B cell (primary cell): ENCODE data around the gene UBA7. TPM values are rescaled to one million over a fixed set of nuclear protein-coding genes. Genes with fewer than 3 reads are reported as not detected.
"Not testable (repeated sequence)": the region's sequence is repeated elsewhere in the genome, so short reads cannot be mapped to it uniquely, and the experiment has no call there.

Experiments used
- ATAC-seq: fragments of 200-7000 bp; cut with Tn5 transposase; one replicate; pipeline ENCODE4 v1.10.0; 2021; ENCODE audit warnings: low read depth, mild to moderate bottlenecking, moderate number of reproducible peaks, moderate library complexity
- CTCF ChIA-PET: fragments of 350-600 bp; sonication (Branson Sonifier 250); formaldehyde crosslinking; loops from one replicate; lab custom pipeline; 2021; ENCODE audit warnings: antibody characterized with exemption, inconsistent platforms; lab: Charles Lee
- POLR2A ChIA-PET: fragments of 350-600 bp; sonication (Branson Sonifier 250); formaldehyde crosslinking; loops from one replicate; lab custom pipeline; 2021; ENCODE audit warnings: antibody characterized with exemption; lab: Charles Lee
- DNase-seq: peaks from one replicate; pipeline ENCODE4 v3.0.0; 2013
- H2AFZ ChIP-seq: 2 replicates; pipeline ENCODE4 v1.6.1; 2012; ENCODE audit warnings: mild to moderate bottlenecking, low read depth, low read length; ENCODE audit not compliant: insufficient read depth, poor library complexity, severe bottlenecking
- H3K27ac ChIP-seq, 2 donors: 1 replicate in 1 of 2; 2 replicates in 1 of 2; pipeline ENCODE4 v1.5.1; 2012 to 2013; ENCODE audit warnings: low read length in 2 of 2, mild to moderate bottlenecking in 2 of 2, moderate library complexity in 1 of 2
- H3K27me3 ChIP-seq, 4 experiments: fragments of 200-600 bp in 1 of 4; sonication (generic) in 1 of 4; replicated peaks in 1 of 4; 1 replicate in 2 of 4; 2 replicates in 2 of 4; pipeline versions ENCODE4 v1.6.1 to v1.7.0; 2013 to 2016; ENCODE audit warnings: low read length in 3 of 4, mild to moderate bottlenecking in 2 of 4, mixed read lengths in 1 of 4, moderate library complexity in 1 of 4; ENCODE audit not compliant: insufficient read depth in 4 of 4, control insufficient read depth in 3 of 4; ENCODE audit errors: control extremely low read depth in 1 of 4
- H3K36me3 ChIP-seq, 2 experiments: replicated peaks in 1 of 2; 1 replicate in 1 of 2; 2 replicates in 1 of 2; pipeline versions ENCODE4 v1.6.1 to v1.7.1; 2013; ENCODE audit warnings: low read length in 1 of 2; ENCODE audit not compliant: insufficient read depth in 2 of 2, control insufficient read depth in 1 of 2; ENCODE audit errors: control extremely low read depth in 1 of 2, extremely low read depth in 1 of 2
- H3K4me1 ChIP-seq, 2 donors: fragments of 200-600 bp in 1 of 2; sonication (generic) in 1 of 2; 1 replicate in 1 of 2; 2 replicates in 1 of 2; pipeline versions ENCODE4 v1.5.1 to v1.6.1; 2013 to 2017; ENCODE audit warnings: low read length in 2 of 2; ENCODE audit not compliant: control insufficient read depth in 2 of 2, insufficient read depth in 2 of 2
- H3K4me2 ChIP-seq: replicated peaks from 2 replicates; pipeline ENCODE3; 2012; ENCODE audit warnings: mild to moderate bottlenecking, low read depth, low read length; ENCODE audit not compliant: poor library complexity, severe bottlenecking
- H3K4me3 ChIP-seq, 5 experiments: fragments of 200-600 bp in 1 of 5; sonication (generic) in 1 of 5; 1 replicate in 3 of 5; 2 replicates in 2 of 5; pipeline versions ENCODE4 v1.5.1 to v1.7.0; 2011 to 2016; ENCODE audit warnings: low read length in 4 of 5, mild to moderate bottlenecking in 4 of 5, low read depth in 2 of 5, control low read depth in 1 of 5, moderate library complexity in 1 of 5; ENCODE audit not compliant: insufficient read depth in 1 of 5; ENCODE audit errors: control extremely low read depth in 1 of 5, extremely low read depth in 1 of 5
- H3K79me2 ChIP-seq: fragments of 200-600 bp; sonication (generic); one replicate; pipeline ENCODE4 v1.6.0; 2016; ENCODE audit warnings: low read length; ENCODE audit not compliant: control insufficient read depth, insufficient read depth
- H3K9ac ChIP-seq: fragments of 200-600 bp; sonication (generic); 2 replicates; pipeline ENCODE4 v1.6.1; 2017; ENCODE audit warnings: mild to moderate bottlenecking, low read length, moderate library complexity
- H3K9me3 ChIP-seq, 3 donors: one replicate each; pipeline versions ENCODE4 v1.6.1 to v1.7.1; 2013; ENCODE audit warnings: low read length in 2 of 3; ENCODE audit not compliant: control insufficient read depth in 2 of 3, insufficient read depth in 1 of 3; ENCODE audit errors: control extremely low read depth in 1 of 3
- H4K20me1 ChIP-seq: 2 replicates; pipeline ENCODE4 v1.6.0; 2012; ENCODE audit warnings: mild to moderate bottlenecking, low read length; ENCODE audit not compliant: insufficient read depth, control insufficient read depth, poor library complexity, severe bottlenecking
- H3K27ac Mint-ChIP-seq: one replicate; pipeline ENCODE4 v1.8.0; 2021; ENCODE audit warnings: mixed read lengths
- H3K27me3 Mint-ChIP-seq: one replicate; pipeline ENCODE4 v1.8.0; 2021; ENCODE audit warnings: mixed read lengths
- H3K4me1 Mint-ChIP-seq: one replicate; pipeline ENCODE4 v1.8.0; 2021; ENCODE audit warnings: mixed read lengths
- H3K4me3 Mint-ChIP-seq: one replicate; pipeline ENCODE4 v1.8.0; 2021; ENCODE audit warnings: mixed read lengths
- H3K9me3 Mint-ChIP-seq: one replicate; pipeline ENCODE4 v1.8.0; 2022; ENCODE audit warnings: mixed read lengths; ENCODE audit not compliant: insufficient read depth
- EZH2 ChIP-seq: IDR thresholded peaks from 2 replicates; pipeline ENCODE4 v1.6.1; 2012; ENCODE audit warnings: borderline replicate concordance, low read depth, mild to moderate bottlenecking, moderate library complexity, low read length; ENCODE audit not compliant: insufficient read depth, poor library complexity, severe bottlenecking
- WGBS: methylation state at CpG from one replicate; pipeline ENCODE4 v1.1.5; 2013; ENCODE audit warnings: missing lambda C conversion rate; ENCODE audit not compliant: insufficient coverage; 5-methylcytosine and 5-hydroxymethylcytosine counted together
- intact Hi-C: fragments of 100-400 bp; cut with micrococcal nuclease; formaldehyde crosslinking; loops from one replicate; pipeline ENCODE4 v1.10.0; 2022
- polyA plus RNA-seq: library from polyadenylated mRNA; depleted of rRNA; stranded (reverse); fragments of >200 nt; gene quantifications from 2 replicates; pipeline ENCODE4 v1.2.3, GENCODE V29; 2012
- total RNA-seq, 2 donors: library from RNA; stranded (reverse); fragments of 120-200 nt in 1 of 2; gene quantifications; 1 replicate in 1 of 2; 2 replicates in 1 of 2; pipeline versions ENCODE4 v1.2.3 to v1.2.4, GENCODE V29; 2013 to 2022
- TF ChIP-seq, protein P1 (sequence below): fragments of 200-600 bp; IDR thresholded peaks from one replicate; pipeline ENCODE4 v1.8.0; 2022; ENCODE audit warnings: antibody characterized with exemption, mild to moderate bottlenecking

Gene UBA7
- total and polyA plus RNA-seq, 2 donors (not counting 1 experiment from before 2014, with no cell fraction given), result 418 to 943 TPM

DNA sequence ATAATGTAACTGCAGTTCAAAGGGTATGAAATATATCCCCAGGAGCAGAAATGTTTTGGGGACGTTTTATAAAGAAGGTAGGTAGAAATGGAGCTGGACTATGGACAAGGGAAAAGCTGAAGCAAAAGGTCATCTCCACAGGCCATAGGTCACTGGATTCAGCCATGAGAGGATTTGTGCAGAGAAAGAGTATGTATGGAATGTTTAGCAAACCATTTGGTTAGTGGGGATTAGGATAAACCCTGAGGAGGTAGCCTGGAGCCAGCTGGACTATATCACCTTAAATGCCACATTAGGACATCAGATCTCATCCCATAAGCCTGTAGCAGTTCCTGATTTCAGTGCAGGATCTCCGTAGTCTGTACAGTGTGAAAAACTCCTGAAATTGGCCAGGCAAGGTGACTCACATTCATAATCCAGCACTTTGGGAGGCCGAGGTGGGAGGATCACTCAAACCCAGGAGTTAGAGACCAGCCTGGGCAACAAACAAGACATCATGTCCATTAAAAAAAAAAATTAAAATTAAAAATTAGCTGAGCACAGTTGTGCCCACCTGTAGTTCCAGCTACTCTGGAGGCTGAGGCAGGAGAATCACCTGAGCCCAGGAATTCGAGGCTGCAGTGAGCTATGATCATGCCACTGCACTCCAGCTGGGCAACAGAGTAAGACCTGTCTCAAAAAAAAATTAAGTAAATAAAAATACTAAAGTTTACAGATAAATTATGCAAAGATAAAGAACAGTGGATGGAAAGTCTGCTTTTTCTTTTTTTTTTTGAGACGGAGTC is 32.1 kb downstream of the UBA7 start:
- Histone ChIP-seq H3K9me3 (no peaks in the 10 kb centered on the region), H3K4me1 (peaks cover 11 to 21% of the 10 kb centered on the region in 2 donors), H3K4me3 (no peak overlapping the region), H3K27me3 (no peaks in the 10 kb centered on the region), H3K79me2 (peaks cover 97% of the 10 kb centered on the region), H3K27ac (no peak overlapping the region), H4K20me1 (peaks cover 41% of the 10 kb centered on the region), H2AFZ (no peak overlapping the region), H3K4me2 (no peak overlapping the region), H3K9ac (no peak overlapping the region), H3K36me3 (peaks cover 8 to 25% of the 10 kb centered on the region in 2 experiments)
- Mint-ChIP-seq H3K27me3 (no peaks in the 10 kb centered on the region), H3K27ac (peak overlapping the region; percentile 15), H3K4me3 (no peak overlapping the region), H3K9me3 (no peaks in the 10 kb centered on the region), H3K4me1 (peaks cover 34% of the 10 kb centered on the region)
- DNase-seq (no peak), ATAC-seq (no peak)
- no peak for TF ChIP-seq EZH2
- TF ChIP-seq, protein P1, sequence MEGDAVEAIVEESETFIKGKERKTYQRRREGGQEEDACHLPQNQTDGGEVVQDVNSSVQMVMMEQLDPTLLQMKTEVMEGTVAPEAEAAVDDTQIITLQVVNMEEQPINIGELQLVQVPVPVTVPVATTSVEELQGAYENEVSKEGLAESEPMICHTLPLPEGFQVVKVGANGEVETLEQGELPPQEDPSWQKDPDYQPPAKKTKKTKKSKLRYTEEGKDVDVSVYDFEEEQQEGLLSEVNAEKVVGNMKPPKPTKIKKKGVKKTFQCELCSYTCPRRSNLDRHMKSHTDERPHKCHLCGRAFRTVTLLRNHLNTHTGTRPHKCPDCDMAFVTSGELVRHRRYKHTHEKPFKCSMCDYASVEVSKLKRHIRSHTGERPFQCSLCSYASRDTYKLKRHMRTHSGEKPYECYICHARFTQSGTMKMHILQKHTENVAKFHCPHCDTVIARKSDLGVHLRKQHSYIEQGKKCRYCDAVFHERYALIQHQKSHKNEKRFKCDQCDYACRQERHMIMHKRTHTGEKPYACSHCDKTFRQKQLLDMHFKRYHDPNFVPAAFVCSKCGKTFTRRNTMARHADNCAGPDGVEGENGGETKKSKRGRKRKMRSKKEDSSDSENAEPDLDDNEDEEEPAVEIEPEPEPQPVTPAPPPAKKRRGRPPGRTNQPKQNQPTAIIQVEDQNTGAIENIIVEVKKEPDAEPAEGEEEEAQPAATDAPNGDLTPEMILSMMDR, result no peak
- CTCF ChIA-PET, result interaction anchor here (0.7 kb wide), 1 partner anchor 57 kb away, joined by 3 read pairs; no protein-coding TSS in a partner anchor
- intact Hi-C loops, result loop anchor here (10.0 kb wide), 1 partner anchor 53 kb away; no protein-coding TSS in a partner anchor
- POLR2A ChIA-PET, result interaction anchor here (0.6 to 0.7 kb wide), 2 partner anchors 17 to 100 kb away, joined by 3 read pairs; no protein-coding TSS in a partner anchor
- 98% methylated on average over 3 of the region's 5 CpGs for WGBS

DNA sequence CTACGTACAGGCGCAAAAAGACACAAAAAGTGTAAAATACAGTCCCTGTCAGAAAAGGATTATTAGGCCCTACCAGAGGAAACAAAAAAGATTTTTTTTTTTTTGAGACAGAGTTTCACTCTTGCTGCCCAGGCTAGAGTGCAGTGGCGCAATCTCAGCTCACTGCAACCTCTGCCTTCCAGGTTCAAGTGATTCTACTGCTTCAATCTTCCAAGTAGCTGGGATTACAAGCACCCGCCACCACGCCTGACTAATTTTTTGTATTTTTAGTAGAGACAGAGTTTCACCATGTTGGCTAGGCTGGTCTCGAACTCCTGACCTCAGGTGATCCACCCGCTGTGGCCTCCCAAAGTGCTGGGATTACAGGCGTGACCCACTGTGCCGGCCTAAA is 32.8 kb downstream of the UBA7 start:
- peaks cover 34% of the 10 kb centered on the region for H3K4me1 Mint-ChIP-seq
- H3K4me3 Mint-ChIP-seq, result not testable (repeated sequence)

More for the DNA sequence above, 32.8 kb downstream of the UBA7 start:
- CTCF ChIA-PET, H3K4me2 ChIP-seq, H3K27ac Mint-ChIP-seq, ATAC-seq, H3K9me3 ChIP-seq, H3K4me3 ChIP-seq, H3K27me3 Mint-ChIP-seq, H3K9ac ChIP-seq, H2AFZ ChIP-seq, H3K27ac ChIP-seq, H3K27me3 ChIP-seq, DNase-seq, H3K9me3 Mint-ChIP-seq: not testable (repeated sequence)
- Histone ChIP-seq H3K79me2 (peaks cover 99% of the 10 kb centered on the region), H3K36me3 (peaks cover 8 to 25% of the 10 kb centered on the region in 2 experiments), H4K20me1 (peaks cover 47% of the 10 kb centered on the region), H3K4me1 (peaks cover 11 to 21% of the 10 kb centered on the region in 2 donors)
- 100% methylated on average over 2 of the region's 9 CpGs for WGBS
- intact Hi-C loops, result loop anchor here (10.0 kb wide), 1 partner anchor 54 kb away; no protein-coding TSS in a partner anchor
- POLR2A ChIA-PET, result interaction anchor here (0.6 kb wide), 1 partner anchor 17 kb away, joined by 3 read pairs; no protein-coding TSS in a partner anchor
